SK-N-SH (cell line): ENCODE results near the gene CPM. TPM values are rescaled to one million over a fixed set of nuclear protein-coding genes. Genes with fewer than 3 reads are reported as not detected.
A peak's percentile ranks its signal among the peaks of the same experiment; 100 is the strongest.

Source experiments
- CTCF ChIA-PET: fragments of 300-600, 350-600 bp; formaldehyde crosslinking; extraction: SDS; loops from one replicate; lab custom pipeline; 2021; lab: Yijun Ruan, JAX
- POLR2A ChIA-PET: fragments of 350-600 bp; sonication (Branson Sonifier 250); formaldehyde crosslinking; extraction: SDS; loops from one replicate; lab custom pipeline; 2020; ENCODE audit warnings: antibody characterized with exemption, inconsistent platforms; lab: Yijun Ruan, JAX
- DNase-seq: peaks from one replicate; pipeline ENCODE4 v3.0.0; 2012
- H2AFZ ChIP-seq: fragments of 200-600 bp; sonication (generic); 2 replicates; pipeline ENCODE4 v1.8.1; 2016; ENCODE audit warnings: antibody characterized with exemption, mild to moderate bottlenecking, low read depth
- H3F3A ChIP-seq: fragments of 200-600 bp; sonication (generic); replicated peaks from 2 replicates; pipeline ENCODE3; 2016; ENCODE audit warnings: antibody characterized with exemption, mild to moderate bottlenecking; ENCODE audit not compliant: insufficient read depth
- H3K27ac ChIP-seq, 2 experiments: fragments of 200-500 bp in 1 of 2; fragments of 200-600 bp in 1 of 2; sonication (Bioruptor generic) in 1 of 2; sonication (generic), shearing (Covaris generic) in 1 of 2; 2 replicates each; pipeline versions ENCODE4 v1.5.1 to v1.6.1; 2014 to 2016; ENCODE audit warnings: low read depth in 2 of 2, inconsistent platforms in 1 of 2, low read length in 1 of 2, mild to moderate bottlenecking in 1 of 2, mixed read lengths in 1 of 2
- H3K27me3 ChIP-seq: fragments of 200-600 bp; sonication (generic), shearing (Covaris generic); 2 replicates; pipeline ENCODE4 v1.6.1; 2016; ENCODE audit warnings: mixed run types; ENCODE audit not compliant: insufficient read depth
- H3K36me3 ChIP-seq, 2 experiments: fragments of 200-500 bp in 1 of 2; fragments of 200-600 bp in 1 of 2; sonication (Bioruptor generic) in 1 of 2; sonication (generic) in 1 of 2; replicated peaks in 1 of 2; 2 replicates each; pipeline versions ENCODE3 to v1.5.1; 2014 to 2016; ENCODE audit warnings: low read length in 1 of 2, mild to moderate bottlenecking in 1 of 2; ENCODE audit not compliant: insufficient read depth in 2 of 2, control insufficient read depth in 1 of 2
- H3K4me1 ChIP-seq, 2 experiments: fragments of 200-500 bp in 1 of 2; fragments of 200-600 bp in 1 of 2; sonication (Bioruptor generic) in 1 of 2; sonication (generic), shearing (Covaris generic) in 1 of 2; 2 replicates each; pipeline versions ENCODE4 v1.5.1 to v1.6.1; 2014 to 2016; ENCODE audit warnings: low read depth in 1 of 2, low read length in 1 of 2, mixed run types in 1 of 2; ENCODE audit not compliant: insufficient read depth in 2 of 2, control insufficient read depth in 1 of 2
- H3K4me2 ChIP-seq: fragments of 200-600 bp; sonication (generic), shearing (Covaris generic); 2 replicates; pipeline ENCODE4 v1.6.1; 2017; ENCODE audit warnings: mixed run types
- H3K4me3 ChIP-seq, 2 experiments: fragments of 200-500 bp in 1 of 2; fragments of 200-600 bp in 1 of 2; sonication (Bioruptor generic) in 1 of 2; sonication (generic), shearing (Covaris generic) in 1 of 2; 2 replicates each; pipeline versions ENCODE4 v1.5.1 to v1.8.1; 2014 to 2016; ENCODE audit warnings: low read depth in 2 of 2, inconsistent platforms in 1 of 2, low read length in 1 of 2, mild to moderate bottlenecking in 1 of 2, mixed read lengths in 1 of 2, moderate library complexity in 1 of 2
- H3K79me2 ChIP-seq: fragments of 200-600 bp; sonication (generic); 2 replicates; pipeline ENCODE4 v1.8.1; 2017; ENCODE audit warnings: mild to moderate bottlenecking; ENCODE audit not compliant: insufficient read depth
- H3K9ac ChIP-seq: fragments of 200-600 bp; sonication (generic); 2 replicates; pipeline ENCODE4 v1.6.1; 2017; ENCODE audit warnings: mixed run types
- H3K9me2 ChIP-seq: fragments of 200-600 bp; sonication (generic); 2 replicates; pipeline ENCODE4 v1.6.1; 2017; ENCODE audit warnings: mixed run types
- H3K9me3 ChIP-seq: fragments of 200-600 bp; sonication (generic); 2 replicates; pipeline ENCODE4 v1.6.1; 2017; ENCODE audit warnings: mixed run types, mild to moderate bottlenecking, moderate library complexity
- H4K20me1 ChIP-seq: fragments of 200-600 bp; sonication (generic); 2 replicates; pipeline ENCODE4 v1.6.1; 2017; ENCODE audit warnings: mild to moderate bottlenecking, mixed run types; ENCODE audit not compliant: insufficient read depth
- CHD2 ChIP-seq: fragments of 150-350 bp; IDR thresholded peaks from 2 replicates; pipeline ENCODE4 v1.6.1; 2018; ENCODE audit warnings: low read length; ENCODE audit not compliant: partially characterized antibody
- CTCF ChIP-seq: fragments of 200-600 bp; sonication (generic); IDR thresholded peaks from 2 replicates; pipeline ENCODE4 v1.6.1; 2017; ENCODE audit warnings: antibody characterized with exemption, mild to moderate bottlenecking, moderate library complexity
- ELF1 ChIP-seq: IDR thresholded peaks from 2 replicates; pipeline ENCODE4 v1.4.0; 2012
- EZH2phosphoT487 ChIP-seq: fragments of 200-600 bp; sonication (generic); IDR thresholded peaks from 2 replicates; pipeline ENCODE4 v1.6.1; 2017; ENCODE audit warnings: low read depth, mixed run types, mild to moderate bottlenecking, antibody characterized with exemption, moderate library complexity, borderline replicate concordance
- FOXJ3 ChIP-seq: sonication (generic); formaldehyde crosslinking; IDR thresholded peaks from 2 replicates; pipeline ENCODE4 v1.5.1; 2020; ENCODE audit warnings: mild to moderate bottlenecking, missing genetic modification reagents
- FOXM1 ChIP-seq: IDR thresholded peaks from 2 replicates; pipeline ENCODE4 v1.4.0; 2012; ENCODE audit warnings: low read depth, mild to moderate bottlenecking
- GATA2 ChIP-seq: sonication (generic); formaldehyde crosslinking; IDR thresholded peaks from 2 replicates; pipeline ENCODE4 v1.5.0; 2020; ENCODE audit warnings: mild to moderate bottlenecking, missing genetic modification reagents
- JUND ChIP-seq: IDR thresholded peaks from 2 replicates; pipeline ENCODE4 v1.4.0; 2012
- MAX ChIP-seq: IDR thresholded peaks from 2 replicates; pipeline ENCODE4 v1.4.0; 2012; ENCODE audit warnings: low read depth
- MEF2A ChIP-seq: IDR thresholded peaks from 2 replicates; pipeline ENCODE4 v1.4.0; 2012; ENCODE audit warnings: low read depth, borderline replicate concordance
- NRF1 ChIP-seq: IDR thresholded peaks from 2 replicates; pipeline ENCODE4 v1.6.1; 2012; ENCODE audit warnings: low read depth, mild to moderate bottlenecking, low read length
- REST ChIP-seq: IDR thresholded peaks from 2 replicates; pipeline ENCODE4 v1.6.1; 2012; ENCODE audit warnings: mild to moderate bottlenecking, low read depth, low read length, moderate library complexity
- RFX5 ChIP-seq: IDR thresholded peaks from 2 replicates; pipeline ENCODE4 v1.6.1; 2012; ENCODE audit warnings: mild to moderate bottlenecking, improper control_type of control experiment, low read length
- SMC3 ChIP-seq: IDR thresholded peaks from 2 replicates; pipeline ENCODE4 v1.6.1; 2012; ENCODE audit warnings: low read depth, low read length, improper control_type of control experiment
- TAF1 ChIP-seq: IDR thresholded peaks from 2 replicates; pipeline ENCODE4 v1.6.1; 2012; ENCODE audit warnings: low read depth, mild to moderate bottlenecking, low read length, moderate library complexity, borderline replicate concordance
- TCF12 ChIP-seq: IDR thresholded peaks from 2 replicates; pipeline ENCODE4 v1.4.0; 2012
- USF2 ChIP-seq: fragments of 150-350 bp; IDR thresholded peaks from 2 replicates; pipeline ENCODE4 v1.6.1; 2017; ENCODE audit warnings: antibody characterized with exemption, low read length, low read depth, borderline replicate concordance
- WGBS: methylation state at CpG from one replicate; pipeline ENCODE4 v1.1.6; 2017; ENCODE audit warnings: low lambda C conversion rate; 5-methylcytosine and 5-hydroxymethylcytosine counted together
- polyA plus RNA-seq, 3 experiments: library from polyadenylated mRNA; depleted of rRNA; stranded (reverse); fragments of >200 nt; gene quantifications; 2 replicates each; pipeline ENCODE4 v1.2.3, GENCODE V29; 2012

The CPM gene
- polyA plus RNA-seq, 1 of the 3 experiments (the other 2 are of a cell fraction), result 10.8 TPM

- H3K4me3 ChIP-seq, result no peak overlapping the region
- H2AFZ ChIP-seq, result no peak overlapping the region
- no peaks in the 10 kb centered on the region for H3K79me2 ChIP-seq
- DNase-seq, result no peak
- no peaks in the 10 kb centered on the region for H3K36me3 ChIP-seq
- POLR2A ChIA-PET, result no interaction called here
- no peaks in the 10 kb centered on the region for H3K4me1 ChIP-seq
- no peaks in the 10 kb centered on the region for H3K9me3 ChIP-seq
- H3K27ac ChIP-seq, result no peak overlapping the region
- CTCF ChIA-PET, result interaction anchor here (1.1 kb wide), 1 partner anchor 16 kb away, joined by 3 read pairs; no protein-coding TSS in a partner anchor
- H3K9me2 ChIP-seq, result no peaks in the 10 kb centered on the region
- no peak overlapping the region for H3K9ac ChIP-seq
- no peaks in the 10 kb centered on the region for H3K27me3 ChIP-seq
- no peaks in the 10 kb centered on the region for H4K20me1 ChIP-seq
- peaks cover 6% of the 10 kb centered on the region for H3F3A ChIP-seq
- WGBS, result 54% methylated on average over 3 of the region's 3 CpGs
- no peak for TF ChIP-seq REST
- no peak for TF ChIP-seq JUND
- TF ChIP-seq FOXM1, result no peak
- TF ChIP-seq MEF2A, result no peak
- TF ChIP-seq GATA2 (CRISPR knock-in tag), result no peak
- TF ChIP-seq TCF12, result peak; percentile 41; the same call in 1 of the 2 replicates
- no peak for TF ChIP-seq FOXJ3 (CRISPR knock-in tag)
- no peak for TF ChIP-seq MAX
- no peak overlapping the region for H3K4me2 ChIP-seq
These were observed 34.1 kb upstream of the CPM start for GRCh38 chr12:68967046-68967445.

- Histone ChIP-seq H3K36me3 (no peaks in the 10 kb centered on the region), H2AFZ (no peak overlapping the region), H3K79me2 (no peaks in the 10 kb centered on the region), H3K27ac (no peak overlapping the region), H3K4me1 (no peaks in the 10 kb centered on the region), H3K4me2 (no peak overlapping the region), H3K27me3 (no peaks in the 10 kb centered on the region), H4K20me1 (no peaks in the 10 kb centered on the region), H3F3A (no peaks in the 10 kb centered on the region), H3K4me3 (no peak overlapping the region), H3K9me2 (no peaks in the 10 kb centered on the region), H3K9ac (no peak overlapping the region), H3K9me3 (no peaks in the 10 kb centered on the region)
- 65% methylated on average over 7 of the region's 7 CpGs for WGBS
- no peak for DNase-seq
- CTCF ChIA-PET, result no interaction called here
- TF ChIP-seq USF2, result no peak
- TF ChIP-seq JUND, result no peak
- no peak for TF ChIP-seq MAX
- no peak for TF ChIP-seq EZH2phosphoT487
- no peak for TF ChIP-seq CHD2
- TF ChIP-seq GATA2 (CRISPR knock-in tag), result no peak
- no peak for TF ChIP-seq SMC3
- no peak for TF ChIP-seq ELF1
- TF ChIP-seq CTCF, result no peak
- TF ChIP-seq TAF1, result no peak
- TF ChIP-seq NRF1, result no peak
- no peak for TF ChIP-seq RFX5
- TF ChIP-seq MEF2A, result no peak
- POLR2A ChIA-PET, result no interaction called here
These were observed 31.1 kb upstream of the CPM start for GRCh38 chr12:68963856-68964745.
